Measurements from ENCODE around the gene STARD4.

Gene STARD4

GRCh38 chr5:111472096-111472495, 40.2 kb downstream of the STARD4 start:
- DNase-seq (ENCODE audit: low read depth in 2 of 2) = no peak

- DNase-seq (ENCODE audit: low read depth in 2 of 2) = no peak
These were observed 42.4 kb downstream of the STARD4 start for GRCh38 chr5:111469903-111470302.

GRCh38 chr5:111469293-111469896, 42.9 kb downstream of the STARD4 start:
- no peak for DNase-seq (ENCODE audit: low read depth in 2 of 2)

- no peak for DNase-seq (ENCODE audit: low read depth in 2 of 2)
These were observed 49.0 kb downstream of the STARD4 start for GRCh38 chr5:111463311-111463710.

GRCh38 chr5:111461934-111462333, 50.4 kb downstream of the STARD4 start:
- no peak for DNase-seq (ENCODE audit: low read depth in 2 of 2)

- no peak for DNase-seq (ENCODE audit: low read depth in 2 of 2)
These were observed 51.1 kb downstream of the STARD4 start for GRCh38 chr5:111461255-111461671.

- no peak for DNase-seq (ENCODE audit: low read depth in 2 of 2)
These were observed 57.6 kb downstream of the STARD4 start for GRCh38 chr5:111454776-111455175.

GRCh38 chr5:111454198-111454622, 58.1 kb downstream of the STARD4 start:
- no peak for DNase-seq (ENCODE audit: low read depth in 2 of 2)

- DNase-seq (ENCODE audit: low read depth in 2 of 2) = no peak
These were observed 58.6 kb downstream of the STARD4 start for GRCh38 chr5:111453747-111454146.

- DNase-seq (ENCODE audit: low read depth in 2 of 2) = no peak
These were observed 59.0 kb downstream of the STARD4 start for GRCh38 chr5:111453295-111453694.

- DNase-seq (ENCODE audit: low read depth in 2 of 2) = no peak
These were observed 64.5 kb downstream of the STARD4 start for GRCh38 chr5:111447822-111448221.

- DNase-seq (ENCODE audit: low read depth in 2 of 2) = no peak
These were observed 65.2 kb downstream of the STARD4 start for GRCh38 chr5:111447099-111447498.

Data from stimulated activated CD8-positive, alpha-beta memory T cell treated with anti-CD3 and anti-CD28 coated beads, Interleukin-7, amount 100 ng/mL, for 4 hours (primary cell).